Liver (tissue), 9 donors: ENCODE measurements around the gene EFEMP2. TPM values are rescaled to one million over a fixed set of nuclear protein-coding genes. Genes with fewer than 3 reads are reported as not detected.

Experiments
- DNase-seq: peaks from one replicate; pipeline ENCODE4 v3.0.0-alpha.2; 2017; ENCODE audit warnings: low spot score
- H3K27ac ChIP-seq, 2 donors: one replicate each; pipeline ENCODE4 v1.7.0; 2013; ENCODE audit warnings: inconsistent platforms in 2 of 2, low read length in 2 of 2, control low read depth in 1 of 2, low read depth in 1 of 2, mild to moderate bottlenecking in 1 of 2
- H3K27me3 ChIP-seq, 4 donors: one replicate each; pipeline versions ENCODE4 v1.6.1 to v1.7.0; 2013; ENCODE audit warnings: low read length in 3 of 4, inconsistent platforms in 1 of 4, mild to moderate bottlenecking in 1 of 4, moderate library complexity in 1 of 4; ENCODE audit not compliant: control insufficient read depth in 4 of 4, insufficient read depth in 4 of 4
- H3K36me3 ChIP-seq, 4 donors: one replicate each; pipeline versions ENCODE4 v1.6.1 to v1.7.0; 2013; ENCODE audit warnings: low read length in 3 of 4, mild to moderate bottlenecking in 3 of 4, low read depth in 1 of 4, moderate library complexity in 1 of 4; ENCODE audit not compliant: control insufficient read depth in 4 of 4, insufficient read depth in 3 of 4
- H3K4me1 ChIP-seq, 4 donors: one replicate each; pipeline versions ENCODE4 v1.6.1 to v1.7.0; 2013; ENCODE audit warnings: low read length in 3 of 4, mild to moderate bottlenecking in 3 of 4, moderate library complexity in 1 of 4; ENCODE audit not compliant: control insufficient read depth in 4 of 4, insufficient read depth in 4 of 4
- H3K4me3 ChIP-seq, 3 donors: one replicate each; pipeline versions ENCODE4 v1.6.1 to v1.7.0; 2013; ENCODE audit warnings: low read length in 3 of 3, control low read depth in 1 of 3, low read depth in 1 of 3, mild to moderate bottlenecking in 1 of 3
- H3K9ac ChIP-seq, 2 donors: one replicate each; pipeline ENCODE4 v1.7.0; 2013; ENCODE audit warnings: low read length in 2 of 2, mild to moderate bottlenecking in 2 of 2, moderate library complexity in 2 of 2, control low read depth in 1 of 2, low read depth in 1 of 2
- H3K9me3 ChIP-seq, 4 donors: one replicate each; pipeline versions ENCODE4 v1.6.1 to v1.7.0; 2013; ENCODE audit warnings: low read length in 3 of 4; ENCODE audit not compliant: control insufficient read depth in 4 of 4
- ATF3 ChIP-seq: IDR thresholded peaks from 2 replicates; pipeline ENCODE4 v1.6.1; 2016; ENCODE audit warnings: antibody characterized with exemption
- CTCF ChIP-seq: fragments of 150-350 bp; IDR thresholded peaks from 2 replicates; pipeline ENCODE4 v1.5.1; 2017; ENCODE audit warnings: improper control_type of control experiment, low read depth, low read length; ENCODE audit not compliant: missing input control
- EGR1 ChIP-seq, 2 donors: IDR thresholded peaks; 2 replicates each; pipeline ENCODE4 v1.6.1; 2016 to 2018; ENCODE audit warnings: antibody characterized with exemption in 2 of 2, low read depth in 2 of 2
- FOXA1 ChIP-seq: IDR thresholded peaks from 2 replicates; pipeline ENCODE4 v1.6.1; 2016; ENCODE audit warnings: antibody characterized with exemption
- FOXA2 ChIP-seq: IDR thresholded peaks from 2 replicates; pipeline ENCODE4 v1.6.1; 2016; ENCODE audit warnings: antibody characterized with exemption
- GABPA ChIP-seq, 2 donors: IDR thresholded peaks in 1 of 2; conservative IDR thresholded peaks in 1 of 2; 2 replicates each; pipeline ENCODE4 v1.6.1; 2016; ENCODE audit warnings: antibody characterized with exemption in 2 of 2, mild to moderate bottlenecking in 1 of 2, moderate library complexity in 1 of 2
- HNF4G ChIP-seq: IDR thresholded peaks from 2 replicates; pipeline ENCODE4 v1.6.1; 2016; ENCODE audit warnings: antibody characterized with exemption
- MAX ChIP-seq: IDR thresholded peaks from 2 replicates; pipeline ENCODE4 v1.6.1; 2016; ENCODE audit warnings: antibody characterized with exemption
- NR2F2 ChIP-seq: IDR thresholded peaks from 2 replicates; pipeline ENCODE4 v1.6.1; 2016; ENCODE audit warnings: antibody characterized with exemption
- REST ChIP-seq: IDR thresholded peaks from 2 replicates; pipeline ENCODE4 v1.6.1; 2016; ENCODE audit warnings: antibody characterized with exemption, mild to moderate bottlenecking
- SP1 ChIP-seq: IDR thresholded peaks from 2 replicates; pipeline ENCODE4 v1.6.1; 2018; ENCODE audit warnings: antibody characterized with exemption, mild to moderate bottlenecking
- TAF1 ChIP-seq: conservative IDR thresholded peaks from 2 replicates; pipeline ENCODE4 v1.6.1; 2016; ENCODE audit warnings: antibody characterized with exemption, mild to moderate bottlenecking
- YY1 ChIP-seq: IDR thresholded peaks from 2 replicates; pipeline ENCODE4 v1.6.1; 2016; ENCODE audit warnings: antibody characterized with exemption, mild to moderate bottlenecking
- WGBS: extraction: QIAGEN DNeasy Blood & Tissue Kit; methylation state at CpG from one replicate; pipeline ENCODE4 v1.1.7; 2013; 5-methylcytosine and 5-hydroxymethylcytosine counted together
- polyA plus RNA-seq, 2 donors: library from polyadenylated mRNA; stranded (reverse) in 1 of 2; unstranded in 1 of 2; fragments of 200-250 nt in 1 of 2; fragments of >200 nt in 1 of 2; fragmentation: Nextera tagmentation in 1 of 2; extraction: Ambion mirVana in 1 of 2; gene quantifications; one replicate each; pipeline versions ENCODE4 v1.2.1 to v1.2.3, GENCODE V29; 2013 to 2015
- total RNA-seq, 2 donors: library from RNA; depleted of rRNA; stranded (reverse); fragments of >200 nt; gene quantifications; one replicate each; pipeline ENCODE4 v1.2.3, GENCODE V29; 2014
- donor health status: healthy.
- donor health status: healthy.
- donor health status: healthy.
- donor health status: healthy.
- donor health status: healthy.

EFEMP2 gene
- total and polyA plus RNA-seq, 4 donors, result 5.0 to 10.7 (median 5.3) TPM

- no peaks in the 10 kb centered on the region for H3K27me3 ChIP-seq
- DNase-seq, result no peak
- peak overlapping the region; percentile 12 to 84 (median 59) for H3K4me3 ChIP-seq
- peak overlapping the region; percentile 9 to 92 for H3K9ac ChIP-seq
- H3K4me1 ChIP-seq, result peaks cover 10 to 48% (median 32%) of the 10 kb centered on the region in 4 donors
- H3K36me3 ChIP-seq, result peaks cover 11 to 32% (median 23%) of the 10 kb centered on the region in 4 donors
- no peaks in the 10 kb centered on the region for H3K9me3 ChIP-seq
- peak overlapping the region; percentile 81 to 96 for H3K27ac ChIP-seq
- TF ChIP-seq TAF1 (peak; percentile 66), MAX (no peak), FOXA1 (no peak), NR2F2 (no peak), HNF4G (no peak)
- 7% methylated on average over 16 of the region's 16 CpGs for WGBS
Measured at GRCh38 chr11:65859812-65860277, 12.8 kb downstream of the EFEMP2 start.

- H3K4me1 ChIP-seq, result peaks cover 10 to 48% (median 32%) of the 10 kb centered on the region in 4 donors
Measured at GRCh38 chr11:65859095-65859811, 13.3 kb downstream of the EFEMP2 start.

More at GRCh38 chr11:65859095-65859811, 13.3 kb downstream of the EFEMP2 start:
- Histone ChIP-seq H3K36me3 (peaks cover 11 to 32% (median 23%) of the 10 kb centered on the region in 4 donors), H3K9me3 (no peaks in the 10 kb centered on the region), H3K27me3 (no peaks in the 10 kb centered on the region), H3K9ac (peak overlapping the region; percentile 9 to 92), H3K4me3 (peak overlapping the region; percentile 12 to 84 (median 59)), H3K27ac (peak overlapping the region; percentile 81 to 96)
- DNase-seq, result peak; percentile 95
- under 1% methylated on average over 46 of the region's 46 CpGs for WGBS
- peak; percentile 1 for TF ChIP-seq ATF3
- peak; percentile 77 for TF ChIP-seq TAF1
- TF ChIP-seq GABPA (IDR thresholded peaks at IDR 0.05 in 1 of 2, conservative IDR thresholded peaks at IDR 0.05 in 1 of 2), result peak in 1 of 2 donors; percentile 19
- no peak for TF ChIP-seq FOXA2
- peak; percentile 82 for TF ChIP-seq REST
- TF ChIP-seq EGR1 (IDR thresholded peaks at IDR 0.05; ENCODE audit: low read depth in 2 of 2), result peak; percentile 74 to 75
- no peak for TF ChIP-seq CTCF
- peak; percentile 63 for TF ChIP-seq SP1
- peak; percentile 12 for TF ChIP-seq MAX
- TF ChIP-seq YY1, result peak; percentile 53
